Occipital lobe (tissue), 2 donors: Measurements from ENCODE around the gene FRRS1. TPM values are rescaled to one million over a fixed set of nuclear protein-coding genes. Genes with fewer than 3 reads are reported as not detected.
A peak's percentile ranks its signal among the peaks of the same experiment; 100 is the strongest.
"Not testable (repeated sequence)": the region's sequence is repeated elsewhere in the genome, so short reads cannot be mapped to it uniquely, and the experiment has no call there.

ENCODE experiments used
- DNase-seq: peaks from one replicate; lab custom pipeline; 2025; lab: John Stamatoyannopoulos, UW
- total RNA-seq: library from RNA; depleted of rRNA; stranded (reverse); fragments of >200 nt; gene quantifications from one replicate; pipeline ENCODE4 v1.2.3, GENCODE V29; 2014

Gene FRRS1
- total RNA-seq, 1 donor from 2014 or later: 1.9 TPM

GRCh38 chr1:99768104-99768503 is 1.7 kb upstream of the FRRS1 start:
- no peak for DNase-seq

GRCh38 chr1:99764909-99765308 is 1.5 kb downstream of the FRRS1 start:
- no peak for DNase-seq

- DNase-seq: no peak
These were observed 2.0 kb downstream of the FRRS1 start for GRCh38 chr1:99764439-99764838.

GRCh38 chr1:99763956-99764355 is 2.5 kb downstream of the FRRS1 start:
- DNase-seq: no peak

- no peak for DNase-seq
These were observed 4.7 kb downstream of the FRRS1 start for GRCh38 chr1:99761774-99762173.

GRCh38 chr1:99759518-99760160 is 6.8 kb downstream of the FRRS1 start:
- DNase-seq: no peak

GRCh38 chr1:99758686-99759517 is 7.5 kb downstream of the FRRS1 start:
- not testable (repeated sequence) for DNase-seq

GRCh38 chr1:99758073-99758511 is 8.3 kb downstream of the FRRS1 start:
- DNase-seq: no peak

- DNase-seq: no peak
These were observed 9.8 kb downstream of the FRRS1 start for GRCh38 chr1:99756598-99756997.

GRCh38 chr1:99755664-99756063 is 10.8 kb downstream of the FRRS1 start:
- DNase-seq: no peak

- no peak for DNase-seq
These were observed 11.7 kb downstream of the FRRS1 start for GRCh38 chr1:99754697-99755096.

GRCh38 chr1:99754055-99754626 is 12.3 kb downstream of the FRRS1 start:
- DNase-seq: no peak

- DNase-seq: no peak
These were observed 14.4 kb downstream of the FRRS1 start for GRCh38 chr1:99751877-99752504.

- DNase-seq: no peak
These were observed 16.7 kb downstream of the FRRS1 start for GRCh38 chr1:99749504-99750347.

- no peak for DNase-seq
These were observed 18.0 kb downstream of the FRRS1 start for GRCh38 chr1:99748419-99748818.

- DNase-seq: no peak
These were observed 20.8 kb downstream of the FRRS1 start for GRCh38 chr1:99745684-99746083.

GRCh38 chr1:99745061-99745460 is 21.4 kb downstream of the FRRS1 start:
- DNase-seq: no peak

GRCh38 chr1:99740141-99740540 is 26.3 kb downstream of the FRRS1 start:
- DNase-seq: no peak

- no peak for DNase-seq
These were observed 27.5 kb downstream of the FRRS1 start for GRCh38 chr1:99738858-99739465.

- DNase-seq: peak; percentile 9
These were observed 29.4 kb downstream of the FRRS1 start for GRCh38 chr1:99737016-99737415.

- no peak for DNase-seq
These were observed 30.6 kb downstream of the FRRS1 start for GRCh38 chr1:99735852-99736251.
